SK-N-SH treated with all-trans-retinoic acid at 6 μM for 48 hours (cell line): ENCODE measurements around the gene PTPRT.

Experiments
- ARNTL ChIP-seq: fragments of 450-650 bp; formaldehyde crosslinking; IDR thresholded peaks from 2 replicates; pipeline ENCODE4 v1.5.0; 2020; ENCODE audit warnings: low read depth, mild to moderate bottlenecking, moderate library complexity, borderline replicate concordance
- OSR1 ChIP-seq: fragments of 250-450 bp; sonication (Bioruptor Pico); IDR thresholded peaks from 2 replicates; pipeline ENCODE4 v1.8.0; 2022; ENCODE audit warnings: moderate library complexity, mild to moderate bottlenecking, inconsistent platforms

GRCh38 chr20:42364446-42364845 lies 825.3 kb downstream of the PTPRT start:
- TF ChIP-seq OSR1 (CRISPR knock-in tag) = no peak
- no peak for TF ChIP-seq ARNTL
